Measurements from ENCODE around the gene TPRX2. TPM values are rescaled to one million over a fixed set of nuclear protein-coding genes. Genes with fewer than 3 reads are reported as not detected.

TPRX2 gene
- total RNA-seq, 1 experiment from 2014 or later = not detected

- Histone ChIP-seq H3K4me3 (replicated peaks in 1 of 2; ENCODE audit: low read depth in 1 of 2, low read length in 2 of 2) (no peak overlapping the region), H2AFZ (ENCODE audit: low read depth, low read length, poor library complexity, severe bottlenecking) (no peak overlapping the region), H3K9me3 (ENCODE audit: control insufficient read depth in 1 of 2, insufficient read depth in 1 of 2, low read depth in 1 of 2, low read length in 2 of 2) (peaks cover 4 to 8% of the 10 kb centered on the region in 2 experiments; a peak in 1 of 4 replicates), H3K36me3 (ENCODE audit: control insufficient read depth in 1 of 2, insufficient read depth in 2 of 2, low read length in 2 of 2) (no peaks in the 10 kb centered on the region), H3K9me2 (ENCODE audit: insufficient read depth) (no peaks in the 10 kb centered on the region), H3K4me2 (ENCODE audit: low read length) (no peak overlapping the region), H3K4me1 (ENCODE audit: control insufficient read depth in 1 of 2, insufficient read depth in 2 of 2, low read length in 2 of 2) (no peaks in the 10 kb centered on the region), H3K79me2 (ENCODE audit: insufficient read depth, low read length) (no peaks in the 10 kb centered on the region), H3K27me3 (ENCODE audit: insufficient read depth, low read length) (no peaks in the 10 kb centered on the region), H3K9ac (ENCODE audit: low read length) (no peak overlapping the region), H4K20me1 (ENCODE audit: insufficient read depth) (no peaks in the 10 kb centered on the region), H3K27ac (ENCODE audit: low read depth, low read length) (no peak overlapping the region)
- TF ChIP-seq YY1 (IDR thresholded peaks at IDR 0.05; ENCODE audit: extremely low read depth, insufficient replicate concordance, low read depth, low read length) (peak; percentile 72), EGR1 (IDR thresholded peaks at IDR 0.05; ENCODE audit: low read depth) (no peak)
- no TSS peak for BruUV-seq (replicated peaks)
- no peak for ATAC-seq
- RAD21 ChIA-PET (ENCODE audit: low non-redundant PET in 1 of 2, low total read pairs in 2 of 2, uncharacterized antibody in 2 of 2, unreplicated experiment in 2 of 2) = no interaction called here
- CTCF ChIA-PET = no interaction called here
- intact Hi-C loops (cut with micrococcal nuclease) = no loop called here
- DNase-seq (ENCODE audit: low read depth, low spot score) = no peak
- POLR2A ChIA-PET = no interaction called here
Measured at GRCh38 chr19:47896019-47896418, 37.0 kb downstream of the TPRX2 start.

- H4K20me1 ChIP-seq (ENCODE audit: insufficient read depth) = no peaks in the 10 kb centered on the region
- TF ChIP-seq ZBTB33 (IDR thresholded peaks at IDR 0.05; ENCODE audit: extremely low read depth, insufficient replicate concordance, low read length) (no peak), ZNF274 (IDR thresholded peaks at IDR 0.05; ENCODE audit: low read depth, low read length) (no peak), CBX3 (IDR thresholded peaks at IDR 0.05; ENCODE audit: low read depth) (no peak), POLR2AphosphoS5 (IDR thresholded peaks at IDR 0.05; ENCODE audit: low read depth, low read length) (no peak), YY1 (IDR thresholded peaks at IDR 0.05; ENCODE audit: extremely low read depth, insufficient replicate concordance, low read depth, low read length) (no peak), MAX (IDR thresholded peaks at IDR 0.05) (no peak), CTCF (IDR thresholded peaks at IDR 0.05 in 2 of 3, conservative IDR thresholded peaks at IDR 0.05 in 1 of 3; ENCODE audit: borderline replicate concordance in 1 of 3, insufficient read depth in 1 of 3, low read depth in 2 of 3, low read length in 2 of 3) (no peak), POLR2A (IDR thresholded peaks at IDR 0.05; ENCODE audit: borderline replicate concordance, extremely low read depth, insufficient read depth, insufficient read length) (no peak), SIN3A (IDR thresholded peaks at IDR 0.05; ENCODE audit: low read depth) (no peak), EZH2phosphoT487 (IDR thresholded peaks at IDR 0.05; ENCODE audit: borderline replicate concordance) (no peak), ATF3 (IDR thresholded peaks at IDR 0.05) (no peak), SRF (IDR thresholded peaks at IDR 0.05; ENCODE audit: low read depth) (no peak), EZH2 (IDR thresholded peaks at IDR 0.05) (no peak), JUND (IDR thresholded peaks at IDR 0.05) (no peak), TCF7L2 (IDR thresholded peaks at IDR 0.05; ENCODE audit: borderline replicate concordance, extremely low read depth, insufficient read depth, insufficient read length) (no peak)
- no peaks in the 10 kb centered on the region for H3K4me1 ChIP-seq (ENCODE audit: control insufficient read depth in 1 of 2, insufficient read depth in 2 of 2, low read length in 2 of 2)
- ChIA-PET POLR2A (no interaction called here), CTCF (no interaction called here), RAD21 (ENCODE audit: low non-redundant PET in 1 of 2, low total read pairs in 2 of 2, uncharacterized antibody in 2 of 2, unreplicated experiment in 2 of 2) (no interaction called here)
- no peaks in the 10 kb centered on the region for H3K9me2 ChIP-seq (ENCODE audit: insufficient read depth)
- no peak overlapping the region for H3K27ac ChIP-seq (ENCODE audit: low read depth, low read length)
- no TSS peak for BruUV-seq (replicated peaks)
- DNase-seq (ENCODE audit: low read depth, low spot score) = no peak
- peaks cover 4 to 8% of the 10 kb centered on the region in 2 experiments; a peak in 1 of 4 replicates for H3K9me3 ChIP-seq (ENCODE audit: control insufficient read depth in 1 of 2, insufficient read depth in 1 of 2, low read depth in 1 of 2, low read length in 2 of 2)
- intact Hi-C loops (cut with micrococcal nuclease) = no loop called here
- no peak for ATAC-seq
- H2AFZ ChIP-seq (ENCODE audit: low read depth, low read length, poor library complexity, severe bottlenecking) = no peak overlapping the region
- no peak overlapping the region for H3K4me2 ChIP-seq (ENCODE audit: low read length)
- no peak overlapping the region for H3K4me3 ChIP-seq (replicated peaks in 1 of 2; ENCODE audit: low read depth in 1 of 2, low read length in 2 of 2)
- H3K9ac ChIP-seq (ENCODE audit: low read length) = no peak overlapping the region
- H3K36me3 ChIP-seq (ENCODE audit: control insufficient read depth in 1 of 2, insufficient read depth in 2 of 2, low read length in 2 of 2) = no peaks in the 10 kb centered on the region
- no peaks in the 10 kb centered on the region for H3K79me2 ChIP-seq (ENCODE audit: insufficient read depth, low read length)
- no peaks in the 10 kb centered on the region for H3K27me3 ChIP-seq (ENCODE audit: insufficient read depth, low read length)
Measured at GRCh38 chr19:47896773-47897172, 37.7 kb downstream of the TPRX2 start.
